ENCODE measurements around the gene CPNE6. TPM values are rescaled to one million over a fixed set of nuclear protein-coding genes. Genes with fewer than 3 reads are reported as not detected.
A peak's percentile ranks its signal among the peaks of the same experiment; 100 is the strongest.

The CPNE6 gene
- total and polyA plus RNA-seq, 4 donors, result 0.05 to 0.17 TPM; not detected in 2

GRCh38 chr14:24093901-24094840 lies 22.8 kb downstream of the CPNE6 start, which contains the start of gene PCK2:
TSS of gene PCK2 (plus strand) at chr14:24094311. CDS start at chr14:24094406, 95 bp downstream.
- H3K9ac ChIP-seq (ENCODE audit: low read depth in 1 of 2, low read length in 2 of 2), result peak within 1 kb of the TSS; percentile 93 to 98
- H3K4me3 ChIP-seq (ENCODE audit: low read depth in 1 of 3, low read length in 3 of 3), result peak within 1 kb of the TSS; percentile 68 to 82 (median 71)
- TF ChIP-seq JUND (IDR thresholded peaks at IDR 0.05), result peak in 1 of 2 donors; percentile 40
- peak in 1 of 2 donors; percentile 53 for TF ChIP-seq GABPA (IDR thresholded peaks at IDR 0.05 in 1 of 2, conservative IDR thresholded peaks at IDR 0.05 in 1 of 2)
- peak; percentile 41 for TF ChIP-seq HNF4G (IDR thresholded peaks at IDR 0.05)
- no peak for TF ChIP-seq FOXA1 (IDR thresholded peaks at IDR 0.05)
- TF ChIP-seq REST (IDR thresholded peaks at IDR 0.05), result peak; percentile 85
- peak; percentile 51 for TF ChIP-seq MAX (IDR thresholded peaks at IDR 0.05)
- TF ChIP-seq RAD21 (IDR thresholded peaks at IDR 0.05), result peak in 1 of 2 donors; percentile 35
- TF ChIP-seq FOXA2 (IDR thresholded peaks at IDR 0.05), result no peak
- TF ChIP-seq YY1 (IDR thresholded peaks at IDR 0.05), result peak; percentile 67
- peak; percentile 82 for TF ChIP-seq TAF1 (conservative IDR thresholded peaks at IDR 0.05)
- TF ChIP-seq ZBTB33 (IDR thresholded peaks at IDR 0.05), result peak; percentile 37
- TF ChIP-seq NR2F2 (IDR thresholded peaks at IDR 0.05), result no peak
- peak; percentile 90 for TF ChIP-seq SP1 (IDR thresholded peaks at IDR 0.05)
- peak; percentile 66 for TF ChIP-seq ATF3 (IDR thresholded peaks at IDR 0.05)
- TF ChIP-seq HNF4A (conservative IDR thresholded peaks at IDR 0.05), result peak; percentile 86 to 87
- peak; percentile 1 for TF ChIP-seq CTCF (IDR thresholded peaks at IDR 0.05; ENCODE audit: low read depth, low read length, missing input control)
- peak; percentile 71 to 75 for TF ChIP-seq RXRA (IDR thresholded peaks at IDR 0.05)
- TF ChIP-seq EGR1 (IDR thresholded peaks at IDR 0.05; ENCODE audit: low read depth in 2 of 2), result peak; percentile 81 to 96
- no peaks in the 10 kb centered on the region for H3K27me3 ChIP-seq (ENCODE audit: control insufficient read depth in 4 of 4, insufficient read depth in 4 of 4, low read length in 3 of 4)
- H3K27ac ChIP-seq (ENCODE audit: low read depth in 1 of 2, low read length in 2 of 2), result peak within 1 kb of the TSS; percentile 93 to 96
- under 1% methylated on average over 68 of the region's 68 CpGs for WGBS
- peak; percentile 92 for DNase-seq (ENCODE audit: low spot score)
- peaks cover 15 to 64% (median 49%) of the 10 kb centered on the region in 4 donors for H3K4me1 ChIP-seq (ENCODE audit: control insufficient read depth in 4 of 4, insufficient read depth in 4 of 4, low read length in 3 of 4)
- peaks cover 0 to 9% (median 6%) of the 10 kb centered on the region in 4 donors for H3K36me3 ChIP-seq (ENCODE audit: control insufficient read depth in 4 of 4, insufficient read depth in 3 of 4, low read depth in 1 of 4, low read length in 3 of 4)
- no peaks in the 10 kb centered on the region for H3K9me3 ChIP-seq (ENCODE audit: control insufficient read depth in 4 of 4, low read length in 3 of 4)
